NCI-H2107 treated with DMSO at 0.1 percent for 48 hours (cell line): ENCODE results near the gene IL1B.

Experiments used
- DNase-seq: peaks from one replicate; lab custom pipeline; 2025; ENCODE audit not compliant: unreplicated experiment; lab: John Stamatoyannopoulos, UW

Gene IL1B

GRCh38 chr2:112809112-112809511, 27.5 kb downstream of the IL1B start:
- no peak for DNase-seq

GRCh38 chr2:112807233-112807807, 29.3 kb downstream of the IL1B start:
- DNase-seq = no peak

GRCh38 chr2:112805542-112805941, 31.0 kb downstream of the IL1B start:
- no peak for DNase-seq

- no peak for DNase-seq
These were observed 32.7 kb downstream of the IL1B start for GRCh38 chr2:112803691-112804521.

GRCh38 chr2:112800881-112801583, 35.5 kb downstream of the IL1B start:
- no peak for DNase-seq

- DNase-seq = no peak
These were observed 37.3 kb downstream of the IL1B start for GRCh38 chr2:112798979-112799975.

GRCh38 chr2:112796486-112796885, 40.1 kb downstream of the IL1B start:
- no peak for DNase-seq

- DNase-seq = no peak
These were observed 40.8 kb downstream of the IL1B start for GRCh38 chr2:112795774-112796173.

- no peak for DNase-seq
These were observed 41.7 kb downstream of the IL1B start for GRCh38 chr2:112794841-112795240.

GRCh38 chr2:112794131-112794733, 42.3 kb downstream of the IL1B start:
- no peak for DNase-seq

GRCh38 chr2:112793449-112793978, 43.1 kb downstream of the IL1B start:
- no peak for DNase-seq

GRCh38 chr2:112792419-112792818, 44.2 kb downstream of the IL1B start:
- no peak for DNase-seq

GRCh38 chr2:112791693-112792230, 44.8 kb downstream of the IL1B start:
- DNase-seq = no peak

- DNase-seq = no peak
These were observed 45.6 kb downstream of the IL1B start for GRCh38 chr2:112791019-112791418.

- DNase-seq = no peak
These were observed 46.3 kb downstream of the IL1B start for GRCh38 chr2:112790305-112790704.

- DNase-seq = no peak
These were observed 47.4 kb downstream of the IL1B start for GRCh38 chr2:112789186-112789585.

- DNase-seq = no peak
These were observed 47.9 kb downstream of the IL1B start for GRCh38 chr2:112788653-112789052.

GRCh38 chr2:112787729-112788393, 48.7 kb downstream of the IL1B start:
- DNase-seq = no peak

GRCh38 chr2:112787294-112787693, 49.3 kb downstream of the IL1B start:
- DNase-seq = no peak
